ENCODE results near the gene PAQR4.

PAQR4 gene

DNA sequence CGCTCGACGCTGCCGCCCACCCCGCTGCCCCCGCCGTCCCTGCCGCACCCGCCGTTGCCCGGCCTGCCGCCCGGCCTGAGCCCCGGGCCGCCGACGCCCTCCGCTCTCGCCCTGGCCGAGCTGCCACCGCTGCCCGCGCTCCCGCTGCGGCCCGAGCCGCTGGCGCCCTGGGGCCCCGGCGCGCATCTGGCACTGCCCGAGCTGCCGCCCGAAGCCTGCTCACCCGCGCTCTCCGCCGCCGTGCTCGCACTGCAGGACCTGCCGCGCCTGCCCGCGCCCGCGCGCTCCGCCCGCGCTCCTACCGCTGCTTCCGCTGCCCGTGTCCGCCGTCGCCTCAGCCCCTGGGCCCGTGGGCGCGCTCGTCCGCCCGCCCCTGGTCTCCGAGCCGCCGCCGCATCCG is 35.2 kb downstream of the PAQR4 start:
- FAIRE-seq (no peak), DNase-seq (ENCODE audit: insufficient read length) (no peak)
- no peak for TF ChIP-seq POLR2AphosphoS5 (IDR thresholded peaks at IDR 0.05; ENCODE audit: low read depth, low read length)
- no peak for TF ChIP-seq TAF1 (IDR thresholded peaks at IDR 0.05; ENCODE audit: borderline replicate concordance, low read depth, low read length)
- no peak for TF ChIP-seq POLR2A (IDR thresholded peaks at IDR 0.05; ENCODE audit: low read depth, low read length)

DNA sequence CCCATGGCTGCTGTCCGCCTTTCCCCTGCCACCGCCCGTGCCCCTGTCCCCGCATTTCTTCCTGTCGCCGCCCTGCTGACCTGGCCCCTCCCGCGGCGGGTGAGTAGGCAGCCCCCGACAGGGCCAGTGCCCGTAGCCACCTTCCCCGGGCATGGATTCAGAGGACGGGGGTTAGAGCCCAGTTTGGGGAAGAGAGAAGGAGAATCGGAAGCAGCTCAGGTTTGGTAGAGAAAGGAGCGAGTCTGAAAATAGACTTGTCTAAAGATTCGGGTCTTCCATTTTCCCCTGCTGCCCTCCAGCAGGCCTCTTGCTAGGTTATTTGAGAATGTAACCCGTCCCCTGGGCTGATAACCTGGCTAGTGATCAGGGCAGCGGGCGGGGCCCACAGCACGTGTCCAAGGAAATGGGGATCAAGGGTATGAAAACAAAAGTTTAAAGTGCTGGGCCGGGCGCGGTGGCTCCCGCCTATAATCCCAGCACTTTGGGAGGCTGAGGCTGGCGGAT is 35.7 kb downstream of the PAQR4 start:
- no peak for FAIRE-seq
- no peak for DNase-seq (ENCODE audit: insufficient read length)
- TF ChIP-seq POLR2A (IDR thresholded peaks at IDR 0.05; ENCODE audit: low read depth, low read length) (no peak), TAF1 (IDR thresholded peaks at IDR 0.05; ENCODE audit: borderline replicate concordance, low read depth, low read length) (no peak), POLR2AphosphoS5 (IDR thresholded peaks at IDR 0.05; ENCODE audit: low read depth, low read length) (no peak)

DNA sequence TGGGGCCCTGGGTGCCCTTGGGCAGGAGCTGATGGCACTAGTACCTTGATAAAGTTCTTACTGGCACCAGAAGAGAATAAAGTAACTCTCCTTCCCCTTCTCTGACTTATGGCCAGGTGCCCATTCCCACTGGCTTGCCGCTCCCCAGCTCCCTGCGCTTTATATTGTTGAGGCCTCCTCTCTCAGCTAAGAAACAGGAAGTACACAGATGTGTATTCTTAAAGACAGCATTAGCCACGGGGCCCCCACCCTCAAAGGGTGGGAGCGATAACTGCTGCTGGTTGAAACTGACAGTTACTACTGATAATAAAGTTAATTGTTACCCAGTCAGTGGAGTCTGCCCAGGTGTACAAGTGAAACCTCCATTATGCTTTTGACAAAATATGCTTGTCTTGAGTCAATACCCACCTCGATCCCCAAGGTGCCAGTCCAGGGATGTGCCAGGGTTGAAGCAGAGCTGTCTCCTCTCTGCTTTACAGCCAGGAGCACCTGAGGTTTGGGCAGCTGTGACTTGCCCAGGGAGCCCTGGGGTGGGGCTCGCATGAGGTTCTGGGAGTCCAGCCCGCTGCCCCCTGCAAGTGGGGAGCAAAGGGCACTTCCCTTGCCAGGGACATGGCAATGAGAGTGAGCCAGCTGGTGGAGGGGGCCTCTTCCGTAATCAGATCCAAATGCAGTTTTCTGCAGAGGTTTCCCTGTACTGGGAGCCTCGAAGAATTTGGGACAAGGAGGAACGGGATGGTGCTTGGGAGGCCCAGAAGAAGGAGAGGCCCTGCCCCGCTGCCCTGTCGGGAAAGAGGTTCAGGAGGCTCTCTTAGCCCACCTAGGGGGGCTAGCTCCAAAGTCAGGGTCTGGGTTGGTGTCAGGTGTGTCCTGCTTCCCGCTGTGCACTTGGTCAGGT is 38.2 kb downstream of the PAQR4 start:
- FAIRE-seq (peak; percentile 50), DNase-seq (ENCODE audit: insufficient read length) (no peak)
- TF ChIP-seq POLR2AphosphoS5 (IDR thresholded peaks at IDR 0.05; ENCODE audit: low read depth, low read length) (no peak), TAF1 (IDR thresholded peaks at IDR 0.05; ENCODE audit: borderline replicate concordance, low read depth, low read length) (no peak), POLR2A (IDR thresholded peaks at IDR 0.05; ENCODE audit: low read depth, low read length) (no peak)

DNA sequence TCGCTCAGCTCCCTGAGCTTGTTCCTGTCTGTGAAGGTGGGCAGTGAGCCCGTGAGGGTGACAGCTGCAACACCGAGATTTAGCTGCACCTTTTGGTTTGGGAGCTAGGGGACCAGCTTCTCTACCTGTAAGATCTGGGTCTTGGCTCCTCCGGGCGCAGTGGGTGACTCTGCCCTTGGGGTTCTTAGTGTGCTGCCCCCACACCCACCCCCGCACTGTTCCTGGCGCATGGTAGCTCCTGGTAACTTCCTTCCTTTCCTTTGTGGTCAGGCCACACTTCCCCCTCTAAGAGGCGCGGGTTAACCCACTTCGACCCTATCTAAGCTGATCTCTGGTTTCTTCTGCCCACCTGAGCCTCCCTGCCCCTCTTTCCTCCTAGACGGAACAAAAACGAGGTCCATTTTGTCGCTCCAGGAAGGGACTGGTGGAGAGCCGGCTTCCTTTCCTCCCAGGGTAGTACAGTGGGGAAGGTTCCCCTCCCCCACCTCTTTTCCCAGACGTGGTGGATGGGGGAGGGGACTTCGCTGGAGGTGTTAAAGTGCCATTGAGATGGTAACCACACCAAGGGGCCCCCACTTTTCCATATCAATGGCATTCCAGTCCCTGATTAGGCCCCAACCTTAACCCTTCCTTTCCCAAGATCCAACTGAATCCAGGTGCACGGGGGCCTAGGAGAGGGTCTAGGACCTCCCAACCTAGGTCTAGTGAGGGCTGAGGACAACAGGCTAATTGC is 39.0 kb downstream of the PAQR4 start:
- TF ChIP-seq TAF1 (IDR thresholded peaks at IDR 0.05; ENCODE audit: borderline replicate concordance, low read depth, low read length) (no peak), POLR2A (IDR thresholded peaks at IDR 0.05; ENCODE audit: low read depth, low read length) (no peak), POLR2AphosphoS5 (IDR thresholded peaks at IDR 0.05; ENCODE audit: low read depth, low read length) (no peak)
- FAIRE-seq = no peak
- DNase-seq (ENCODE audit: insufficient read length) = no peak

DNA sequence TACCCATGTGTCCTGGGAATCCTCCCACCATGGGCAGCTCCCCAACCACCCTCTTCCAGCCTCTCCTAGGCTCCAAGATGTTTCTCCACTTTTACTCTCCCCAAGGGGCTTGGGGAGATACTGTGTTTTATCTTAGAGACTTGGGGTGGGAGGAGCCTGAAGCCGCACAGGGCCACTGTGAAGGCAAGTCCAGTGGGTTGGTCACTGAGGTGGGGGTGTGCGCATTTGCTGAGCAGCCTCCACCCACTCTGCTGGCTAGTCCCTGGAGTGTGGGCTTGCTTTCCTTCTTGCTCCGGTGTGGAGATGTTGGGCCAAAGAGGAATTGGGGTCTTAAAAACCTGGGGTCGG is 39.5 kb downstream of the PAQR4 start:
- no peak for FAIRE-seq
- TF ChIP-seq POLR2AphosphoS5 (IDR thresholded peaks at IDR 0.05; ENCODE audit: low read depth, low read length) (no peak), TAF1 (IDR thresholded peaks at IDR 0.05; ENCODE audit: borderline replicate concordance, low read depth, low read length) (no peak), POLR2A (IDR thresholded peaks at IDR 0.05; ENCODE audit: low read depth, low read length) (no peak)

DNA sequence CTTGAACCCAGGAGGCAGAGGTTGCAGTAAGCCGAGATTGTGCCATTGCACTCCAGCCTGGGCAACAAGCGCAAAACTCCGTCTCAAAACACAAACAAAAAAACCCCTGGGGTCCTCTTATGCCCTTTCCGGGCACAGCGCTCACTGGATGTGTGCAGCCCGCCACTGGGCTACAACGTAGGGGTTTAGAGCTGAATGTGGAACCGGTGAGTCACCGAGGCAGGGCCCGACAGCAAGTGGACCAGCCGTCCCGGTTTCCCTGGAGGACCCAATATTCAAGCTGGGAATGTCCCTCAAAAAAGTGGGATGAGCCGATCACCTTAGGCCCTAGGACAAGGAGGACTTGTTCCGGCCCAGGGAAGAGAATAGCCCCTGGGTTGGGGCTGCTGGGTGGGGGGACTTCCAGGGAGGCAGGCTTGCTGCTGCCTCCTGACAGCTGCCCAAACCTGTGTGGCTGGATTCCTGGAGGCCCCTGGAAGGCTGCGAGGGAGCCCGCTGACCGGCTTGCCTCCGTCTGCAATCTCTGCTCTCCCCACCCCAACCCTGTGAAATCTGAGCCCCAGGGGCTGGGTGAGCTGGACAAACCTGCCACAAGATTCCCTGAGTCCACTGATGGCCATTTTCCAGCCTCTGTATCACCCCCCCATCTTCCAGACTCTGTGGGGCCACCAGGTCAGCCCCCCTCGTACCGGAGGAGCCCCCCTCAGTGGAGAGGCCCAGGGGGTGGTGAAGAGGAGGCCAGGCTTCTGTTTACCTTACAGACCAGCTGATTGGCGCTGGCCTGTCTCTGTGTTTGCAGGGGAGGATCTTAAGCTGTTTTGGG is 40.6 kb downstream of the PAQR4 start:
- TF ChIP-seq POLR2AphosphoS5 (IDR thresholded peaks at IDR 0.05; ENCODE audit: low read depth, low read length) (no peak), POLR2A (IDR thresholded peaks at IDR 0.05; ENCODE audit: low read depth, low read length) (no peak), TAF1 (IDR thresholded peaks at IDR 0.05; ENCODE audit: borderline replicate concordance, low read depth, low read length) (no peak)
- FAIRE-seq (no peak), DNase-seq (ENCODE audit: insufficient read length) (no peak)

More for the DNA sequence above, 39.5 kb downstream of the PAQR4 start:
- no peak for DNase-seq (ENCODE audit: insufficient read length)

DNA sequence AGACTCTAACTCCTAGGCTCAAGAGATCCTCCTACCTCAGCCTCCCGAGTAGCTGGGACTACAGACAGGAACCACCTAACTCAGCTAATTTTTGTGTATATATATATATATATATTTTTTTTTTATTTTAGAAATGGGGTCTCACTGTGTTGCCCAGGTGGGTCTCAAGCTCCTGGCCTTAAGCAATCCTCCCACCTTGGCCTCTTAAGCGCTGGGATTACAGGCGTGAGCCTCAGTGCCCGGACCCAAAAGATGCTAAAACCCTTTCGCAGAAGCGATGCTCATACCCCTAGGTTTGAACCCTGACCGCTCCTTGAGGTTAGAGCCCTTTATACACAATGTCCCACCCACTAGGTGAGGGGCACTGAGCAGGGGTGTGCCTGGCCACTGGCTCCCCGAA is 41.4 kb downstream of the PAQR4 start:
- TF ChIP-seq TAF1 (IDR thresholded peaks at IDR 0.05; ENCODE audit: borderline replicate concordance, low read depth, low read length) (no peak), POLR2A (IDR thresholded peaks at IDR 0.05; ENCODE audit: low read depth, low read length) (no peak), POLR2AphosphoS5 (IDR thresholded peaks at IDR 0.05; ENCODE audit: low read depth, low read length) (no peak)
- FAIRE-seq (no peak), DNase-seq (ENCODE audit: insufficient read length) (no peak)

DNA sequence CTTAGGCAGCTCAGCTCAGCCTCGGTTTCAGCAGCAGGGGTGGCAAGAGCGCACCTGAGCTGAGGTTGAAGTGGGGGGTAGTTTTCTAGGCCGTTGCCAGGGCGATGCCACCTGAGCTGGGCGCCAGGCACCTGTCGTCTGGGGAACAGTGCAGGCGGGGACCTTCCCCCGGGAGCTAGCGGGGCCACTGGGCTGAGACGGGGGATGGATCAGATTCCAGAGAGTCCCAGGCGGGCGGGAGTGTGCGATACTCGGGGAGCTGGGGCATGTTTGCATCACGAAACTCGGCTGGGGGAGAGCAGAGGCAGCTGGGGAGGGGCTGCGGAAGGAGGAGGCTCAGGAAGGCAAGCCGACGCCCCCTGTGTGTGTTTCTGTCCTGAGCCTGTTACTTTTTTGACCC is 43.1 kb downstream of the PAQR4 start:
- FAIRE-seq (no peak), DNase-seq (ENCODE audit: insufficient read length) (no peak)
- TF ChIP-seq POLR2A (IDR thresholded peaks at IDR 0.05; ENCODE audit: low read depth, low read length) = no peak
- TF ChIP-seq POLR2AphosphoS5 (IDR thresholded peaks at IDR 0.05; ENCODE audit: low read depth, low read length) = no peak
- no peak for TF ChIP-seq TAF1 (IDR thresholded peaks at IDR 0.05; ENCODE audit: borderline replicate concordance, low read depth, low read length)

DNA sequence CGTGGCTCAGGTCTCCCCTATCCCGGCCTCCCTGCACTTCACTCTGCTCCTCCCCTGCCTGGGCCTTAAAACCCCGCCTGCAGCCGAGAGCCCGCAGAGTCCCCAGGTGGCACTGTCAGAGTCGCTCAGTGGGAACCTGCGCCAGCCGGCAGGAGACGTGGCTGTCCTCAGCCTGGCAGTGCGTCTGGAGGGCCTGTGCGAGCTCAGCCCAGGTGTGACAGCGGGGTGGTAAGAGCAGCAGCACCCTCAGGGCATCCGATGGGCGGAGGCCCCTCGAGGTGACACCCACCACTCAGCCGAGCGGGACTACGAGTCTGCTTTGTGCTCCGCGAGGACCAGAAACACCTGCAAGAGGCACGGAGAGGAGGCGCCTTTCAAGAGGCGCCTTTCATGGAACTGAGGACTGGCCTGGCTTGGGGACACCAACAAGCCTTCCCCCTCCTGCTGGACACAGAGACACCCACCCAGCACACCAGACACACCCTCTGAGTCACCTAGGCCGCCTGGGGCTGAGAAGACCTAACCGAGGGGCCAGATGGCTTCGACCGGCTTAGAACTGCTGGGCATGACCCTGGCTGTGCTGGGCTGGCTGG is 43.8 kb downstream of the PAQR4 start, which contains the start of gene CLDN9:
CLDN9 (plus strand) TSS at position 96 of the 593 bp plus-strand sequence; CDS start at position 536, 440 bp downstream.
- no peak for TF ChIP-seq POLR2A (IDR thresholded peaks at IDR 0.05; ENCODE audit: low read depth, low read length)
- no peak for TF ChIP-seq POLR2AphosphoS5 (IDR thresholded peaks at IDR 0.05; ENCODE audit: low read depth, low read length)
- TF ChIP-seq TAF1 (IDR thresholded peaks at IDR 0.05; ENCODE audit: borderline replicate concordance, low read depth, low read length) = no peak
- DNase-seq (ENCODE audit: insufficient read length) = no peak
- no peak for FAIRE-seq

DNA sequence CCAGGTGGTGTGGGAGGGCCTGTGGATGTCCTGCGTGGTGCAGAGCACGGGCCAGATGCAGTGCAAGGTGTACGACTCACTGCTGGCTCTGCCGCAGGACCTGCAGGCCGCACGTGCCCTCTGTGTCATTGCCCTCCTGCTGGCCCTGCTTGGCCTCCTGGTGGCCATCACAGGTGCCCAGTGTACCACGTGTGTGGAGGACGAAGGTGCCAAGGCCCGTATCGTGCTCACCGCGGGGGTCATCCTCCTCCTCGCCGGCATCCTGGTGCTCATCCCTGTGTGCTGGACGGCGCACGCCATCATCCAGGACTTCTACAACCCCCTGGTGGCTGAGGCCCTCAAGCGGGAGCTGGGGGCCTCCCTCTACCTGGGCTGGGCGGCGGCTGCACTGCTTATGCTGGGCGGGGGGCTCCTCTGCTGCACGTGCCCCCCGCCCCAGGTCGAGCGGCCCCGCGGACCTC is 44.4 kb downstream of the PAQR4 start:
- TF ChIP-seq POLR2A (IDR thresholded peaks at IDR 0.05; ENCODE audit: low read depth, low read length) (no peak), POLR2AphosphoS5 (IDR thresholded peaks at IDR 0.05; ENCODE audit: low read depth, low read length) (no peak), TAF1 (IDR thresholded peaks at IDR 0.05; ENCODE audit: borderline replicate concordance, low read depth, low read length) (no peak)
- FAIRE-seq (no peak), DNase-seq (ENCODE audit: insufficient read length) (no peak)
